CD14-positive monocyte (primary cell): ENCODE measurements around the gene ASCC2. TPM values are rescaled to one million over a fixed set of nuclear protein-coding genes. Genes with fewer than 3 reads are reported as not detected.

Source experiments
- DNase-seq, 3 donors: peaks; one replicate each; pipeline ENCODE4 v3.0.0-alpha.2; 2011 to 2022
- H2AFZ ChIP-seq: 2 replicates; pipeline ENCODE4 v1.6.0; 2012; ENCODE audit warnings: mild to moderate bottlenecking, low read depth, low read length, inconsistent platforms; ENCODE audit not compliant: insufficient read depth, poor library complexity, severe bottlenecking
- H3K27ac ChIP-seq, 2 donors: 1 replicate in 1 of 2; 2 replicates in 1 of 2; pipeline ENCODE4 v1.5.1; 2012 to 2013; ENCODE audit warnings: low read length in 2 of 2, control low read depth in 1 of 2, inconsistent platforms in 1 of 2, low read depth in 1 of 2, mild to moderate bottlenecking in 1 of 2
- H3K27me3 ChIP-seq, 2 donors: one replicate each; pipeline versions ENCODE4 v1.6.0 to v1.6.1; 2011 to 2013; ENCODE audit warnings: low read length in 2 of 2; ENCODE audit not compliant: control insufficient read depth in 2 of 2, insufficient read depth in 2 of 2
- H3K36me3 ChIP-seq, 2 donors: replicated peaks in 1 of 2; 1 replicate in 1 of 2; 2 replicates in 1 of 2; pipeline versions ENCODE4 v1.5.1 to v1.6.1; 2012 to 2013; ENCODE audit warnings: low read length in 2 of 2, control low read depth in 1 of 2, inconsistent platforms in 1 of 2, mild to moderate bottlenecking in 1 of 2; ENCODE audit not compliant: insufficient read depth in 2 of 2, control insufficient read depth in 1 of 2
- H3K4me1 ChIP-seq, 2 donors: 1 replicate in 1 of 2; 2 replicates in 1 of 2; pipeline versions ENCODE4 v1.5.1 to v1.6.1; 2012 to 2013; ENCODE audit warnings: low read length in 2 of 2, control low read depth in 1 of 2, inconsistent platforms in 1 of 2, mild to moderate bottlenecking in 1 of 2, moderate library complexity in 1 of 2; ENCODE audit not compliant: insufficient read depth in 2 of 2, control insufficient read depth in 1 of 2
- H3K4me2 ChIP-seq: replicated peaks from 2 replicates; pipeline ENCODE3; 2012; ENCODE audit warnings: low read length, moderate library complexity, mild to moderate bottlenecking; ENCODE audit not compliant: poor library complexity, severe bottlenecking; ENCODE audit errors: extremely low read depth
- H3K4me3 ChIP-seq, 3 experiments: fragments of 200-600 bp in 1 of 3; sonication (generic) in 1 of 3; replicated peaks in 1 of 3; 1 replicate in 2 of 3; 2 replicates in 1 of 3; pipeline ENCODE4 v1.5.1; 2011 to 2013; ENCODE audit warnings: low read length in 3 of 3, mild to moderate bottlenecking in 3 of 3, control low read depth in 2 of 3, low read depth in 2 of 3, inconsistent platforms in 1 of 3, moderate library complexity in 1 of 3
- H3K79me2 ChIP-seq: 2 replicates; pipeline ENCODE4 v1.6.0; 2012; ENCODE audit warnings: mild to moderate bottlenecking, control low read depth, inconsistent platforms, low read length, moderate library complexity; ENCODE audit not compliant: insufficient read depth
- H3K9ac ChIP-seq: 2 replicates; pipeline ENCODE4 v1.6.0; 2017; ENCODE audit warnings: low read length, mild to moderate bottlenecking; ENCODE audit not compliant: insufficient read depth, poor library complexity, severe bottlenecking
- H3K9me3 ChIP-seq, 2 donors: replicated peaks in 1 of 2; 1 replicate in 1 of 2; 2 replicates in 1 of 2; pipeline versions ENCODE4 v1.5.1 to v1.6.1; 2012 to 2013; ENCODE audit warnings: low read length in 2 of 2, control low read depth in 1 of 2; ENCODE audit not compliant: control insufficient read depth in 1 of 2, insufficient read depth in 1 of 2
- H4K20me1 ChIP-seq: 2 replicates; pipeline ENCODE4 v1.6.0; 2012; ENCODE audit warnings: mild to moderate bottlenecking, low read length, control low read depth, moderate library complexity; ENCODE audit not compliant: insufficient read depth
- H3K27ac Mint-ChIP-seq, 7 donors: one replicate each; pipeline ENCODE4 v1.8.0; 2020; ENCODE audit warnings: mild to moderate bottlenecking in 7 of 7, mixed read lengths in 7 of 7, moderate library complexity in 6 of 7, inconsistent platforms in 2 of 7
- H3K27me3 Mint-ChIP-seq, 3 donors: one replicate each; pipeline ENCODE4 v1.8.0; 2021 to 2022; ENCODE audit warnings: low read depth in 3 of 3, mild to moderate bottlenecking in 3 of 3, mixed read lengths in 3 of 3, moderate library complexity in 3 of 3, inconsistent platforms in 1 of 3
- H3K36me3 Mint-ChIP-seq, 2 donors: one replicate each; pipeline ENCODE4 v1.8.0; 2020; ENCODE audit warnings: mixed read lengths in 2 of 2, inconsistent platforms in 1 of 2, mild to moderate bottlenecking in 1 of 2
- H3K4me1 Mint-ChIP-seq: one replicate; pipeline ENCODE4 v1.8.0; 2020; ENCODE audit warnings: mild to moderate bottlenecking, mixed read lengths
- H3K4me3 Mint-ChIP-seq, 2 donors: one replicate each; pipeline ENCODE4 v1.8.0; 2020; ENCODE audit warnings: mild to moderate bottlenecking in 2 of 2, mixed read lengths in 2 of 2, moderate library complexity in 1 of 2
- H3K9me3 Mint-ChIP-seq, 7 donors: one replicate each; pipeline ENCODE4 v1.8.0; 2020 to 2022; ENCODE audit warnings: mixed read lengths in 7 of 7, mild to moderate bottlenecking in 6 of 7, moderate library complexity in 6 of 7, inconsistent platforms in 2 of 7
- CTCF ChIP-seq: fragments of 200-600 bp; IDR thresholded peaks from one replicate; pipeline ENCODE4 v1.8.0; 2022; ENCODE audit warnings: antibody characterized with exemption, mild to moderate bottlenecking
- WGBS: methylation state at CpG from one replicate; pipeline ENCODE4 v1.1.5; 2013; ENCODE audit warnings: missing lambda C conversion rate; ENCODE audit not compliant: insufficient coverage; 5-methylcytosine and 5-hydroxymethylcytosine counted together
- intact Hi-C, 2 donors: fragments of 100-400 bp; cut with micrococcal nuclease; formaldehyde crosslinking; loops; one replicate each; pipeline versions ENCODE4 v1.15.0 to v1.15.1; 2023
- polyA plus RNA-seq, 3 donors: library from polyadenylated mRNA; depleted of rRNA in 1 of 3; unstranded in 2 of 3; stranded (reverse) in 1 of 3; fragments of 300-500 nt in 2 of 3; fragments of >200 nt in 1 of 3; fragmentation: Illumina TruSeq in 2 of 3; gene quantifications; 1 replicate in 2 of 3; 2 replicates in 1 of 3; pipeline ENCODE4 v1.2.3, GENCODE V29; 2012 to 2021

ASCC2 gene
- polyA plus RNA-seq, 3 donors = 23.8 to 77.2 (median 39.6) TPM

GRCh38 chr22:29782061-29782845, 55.8 kb downstream of the ASCC2 start:
- Histone ChIP-seq H3K27ac (no peak overlapping the region), H3K27me3 (no peaks in the 10 kb centered on the region), H3K9ac (peak overlapping the region; percentile 12), H3K4me1 (peaks cover 0 to 4% of the 10 kb centered on the region in 2 donors), H2AFZ (peak overlapping the region; percentile 29), H3K9me3 (no peaks in the 10 kb centered on the region), H3K4me2 (no peak overlapping the region), H3K79me2 (no peaks in the 10 kb centered on the region), H4K20me1 (no peaks in the 10 kb centered on the region), H3K36me3 (peaks cover 0 to 5% of the 10 kb centered on the region in 2 donors), H3K4me3 (no peak overlapping the region)
- H3K36me3 Mint-ChIP-seq = peaks cover 5 to 7% of the 10 kb centered on the region in 2 donors
- no peak for TF ChIP-seq CTCF
- peak overlapping the region in 1 of 7 donors; percentile 30 for H3K27ac Mint-ChIP-seq
- DNase-seq = no peak
- no peak overlapping the region for H3K4me3 Mint-ChIP-seq
- H3K27me3 Mint-ChIP-seq = peaks cover 0 to 3% (median 0%) of the 10 kb centered on the region in 3 donors
- intact Hi-C loops = no loop called here
- no peaks in the 10 kb centered on the region for H3K9me3 Mint-ChIP-seq
- peaks cover 8% of the 10 kb centered on the region for H3K4me1 Mint-ChIP-seq
- 89% methylated on average over 7 of the region's 7 CpGs for WGBS

DNA sequence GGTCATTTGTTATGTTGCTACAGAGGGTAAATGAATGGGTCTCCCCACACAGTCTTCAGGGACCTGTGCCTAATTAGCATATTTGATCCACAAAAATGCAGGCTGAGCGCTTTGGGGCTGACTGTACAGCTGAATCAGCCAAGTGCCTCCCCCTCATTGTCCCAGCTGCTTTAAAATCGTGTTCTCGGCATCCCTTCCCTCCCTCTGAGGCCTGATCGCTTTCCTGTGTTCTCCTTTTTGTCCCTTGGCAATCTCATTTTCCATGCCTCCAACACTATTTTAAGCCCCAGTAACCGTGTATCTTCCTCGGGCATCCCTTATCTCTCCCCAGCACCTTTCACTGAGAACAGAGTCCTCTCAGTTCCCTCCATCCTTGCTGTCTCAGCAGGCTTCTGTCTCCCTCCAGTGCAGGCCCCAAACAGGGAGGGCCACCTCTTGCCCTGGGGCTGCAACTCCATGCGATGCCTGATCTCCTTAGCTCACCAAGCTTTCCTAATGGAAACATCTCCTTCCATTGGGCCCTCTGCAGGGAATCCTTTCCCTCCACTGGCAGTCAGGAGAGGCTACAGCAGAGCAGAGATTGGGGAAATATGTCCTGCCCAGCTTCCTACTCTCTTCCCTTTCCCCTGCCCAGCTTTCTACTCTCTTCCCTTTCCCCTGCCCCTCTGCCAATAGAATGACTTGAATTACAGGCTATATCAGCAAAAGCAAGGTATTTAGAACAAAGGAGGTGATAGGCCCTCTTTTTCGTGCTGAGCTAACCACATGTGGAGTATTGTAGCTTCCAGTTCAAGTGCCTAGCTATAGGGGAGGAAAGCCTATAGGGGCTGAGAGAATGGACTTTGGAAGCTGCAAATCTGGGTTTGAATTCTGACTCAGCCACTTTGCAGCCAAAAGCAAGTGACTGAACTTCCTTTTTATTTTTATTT, 57.1 kb downstream of the ASCC2 start:
- Histone ChIP-seq H3K9ac (no peak overlapping the region), H3K4me3 (no peak overlapping the region), H3K4me2 (no peak overlapping the region), H3K27me3 (no peaks in the 10 kb centered on the region), H3K36me3 (no peaks in the 10 kb centered on the region), H3K79me2 (no peaks in the 10 kb centered on the region), H3K27ac (no peak overlapping the region), H3K4me1 (peaks cover 0 to 4% of the 10 kb centered on the region in 2 donors), H2AFZ (no peak overlapping the region), H4K20me1 (no peaks in the 10 kb centered on the region), H3K9me3 (no peaks in the 10 kb centered on the region)
- Mint-ChIP-seq H3K9me3 (no peaks in the 10 kb centered on the region), H3K36me3 (no peaks in the 10 kb centered on the region), H3K4me3 (no peak overlapping the region), H3K4me1 (peaks cover 8% of the 10 kb centered on the region), H3K27me3 (peaks cover 0 to 3% (median 0%) of the 10 kb centered on the region in 3 donors), H3K27ac (peak overlapping the region in 1 of 7 donors; percentile 1)
- no peak for DNase-seq
- 70% methylated on average over 7 of the region's 8 CpGs for WGBS
- intact Hi-C loops = no loop called here
- no peak for TF ChIP-seq CTCF
